ENCODE results near the gene UNC13B.

DNA sequence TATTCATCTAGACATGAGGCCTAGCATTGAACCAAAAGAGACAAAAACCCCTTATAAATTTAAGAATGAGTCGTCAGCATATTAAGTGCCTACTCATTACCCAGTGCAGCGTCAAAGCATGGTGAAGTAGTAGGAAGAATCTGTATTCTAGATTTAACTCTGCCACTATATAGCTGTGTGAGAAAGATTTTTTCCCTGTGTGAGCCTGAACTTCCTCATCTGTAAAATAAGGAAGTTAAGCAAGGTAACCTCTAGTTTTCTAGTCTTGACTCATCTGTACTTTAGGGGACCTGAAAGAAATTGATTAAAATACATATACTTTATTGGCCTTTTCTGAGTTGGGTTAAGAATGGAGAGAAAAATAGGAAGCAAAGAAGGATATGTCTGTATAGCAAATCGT lies 246.0 kb downstream of the UNC13B start:
- TF ChIP-seq FOXM1 (IDR thresholded peaks at IDR 0.05; ENCODE audit: borderline replicate concordance, low read depth) = no peak
- TF ChIP-seq CREB1 (IDR thresholded peaks at IDR 0.05; ENCODE audit: low read depth) = no peak
- TF ChIP-seq TAF1 (IDR thresholded peaks at IDR 0.05; ENCODE audit: low read depth) = no peak
- TF ChIP-seq, protein P1, sequence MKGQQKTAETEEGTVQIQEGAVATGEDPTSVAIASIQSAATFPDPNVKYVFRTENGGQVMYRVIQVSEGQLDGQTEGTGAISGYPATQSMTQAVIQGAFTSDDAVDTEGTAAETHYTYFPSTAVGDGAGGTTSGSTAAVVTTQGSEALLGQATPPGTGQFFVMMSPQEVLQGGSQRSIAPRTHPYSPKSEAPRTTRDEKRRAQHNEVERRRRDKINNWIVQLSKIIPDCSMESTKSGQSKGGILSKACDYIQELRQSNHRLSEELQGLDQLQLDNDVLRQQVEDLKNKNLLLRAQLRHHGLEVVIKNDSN (IDR thresholded peaks at IDR 0.05) = no peak
- no peak for TF ChIP-seq EP300 (IDR thresholded peaks at IDR 0.05; ENCODE audit: borderline replicate concordance)
- no peak for TF ChIP-seq TEAD4 (IDR thresholded peaks at IDR 0.05)
- no peak for TF ChIP-seq EGR1 (IDR thresholded peaks at IDR 0.05)
- TF ChIP-seq YY1 (IDR thresholded peaks at IDR 0.05; ENCODE audit: low read depth) = no peak
- TF ChIP-seq, protein P2, sequence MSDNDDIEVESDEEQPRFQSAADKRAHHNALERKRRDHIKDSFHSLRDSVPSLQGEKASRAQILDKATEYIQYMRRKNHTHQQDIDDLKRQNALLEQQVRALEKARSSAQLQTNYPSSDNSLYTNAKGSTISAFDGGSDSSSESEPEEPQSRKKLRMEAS (IDR thresholded peaks at IDR 0.05) = no peak
- TF ChIP-seq CEBPB (IDR thresholded peaks at IDR 0.05) = no peak
- TF ChIP-seq RAD21 (IDR thresholded peaks at IDR 0.05; ENCODE audit: low read depth) = no peak
- TF ChIP-seq REST (IDR thresholded peaks at IDR 0.05; ENCODE audit: low read depth) = no peak
- no peak for TF ChIP-seq ZBTB7A (IDR thresholded peaks at IDR 0.05; ENCODE audit: low read depth)
- no peak for TF ChIP-seq NFIC (IDR thresholded peaks at IDR 0.05)
